ENCODE results near the gene SHB.

DNA sequence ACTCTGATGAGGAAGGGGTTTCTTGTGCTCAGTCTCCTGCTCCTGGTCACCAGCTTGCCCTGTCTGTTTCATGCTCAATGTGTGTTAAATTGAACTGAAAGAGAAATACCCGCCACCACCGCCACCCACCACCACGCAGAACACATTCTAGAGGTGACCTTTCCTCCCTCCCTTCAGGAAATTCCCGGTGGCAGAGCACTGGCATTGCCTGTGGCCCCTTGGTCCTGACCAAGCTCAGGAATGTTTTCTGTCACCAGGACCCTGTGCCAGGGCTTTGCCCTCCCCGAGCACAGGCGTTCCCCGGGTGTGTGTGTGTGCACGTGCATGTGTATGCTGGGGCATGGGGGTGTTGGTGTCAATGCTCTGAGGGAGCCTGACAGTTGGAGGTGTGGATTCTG, 154.9 kb downstream of the SHB start:
- TF ChIP-seq, protein P1, sequence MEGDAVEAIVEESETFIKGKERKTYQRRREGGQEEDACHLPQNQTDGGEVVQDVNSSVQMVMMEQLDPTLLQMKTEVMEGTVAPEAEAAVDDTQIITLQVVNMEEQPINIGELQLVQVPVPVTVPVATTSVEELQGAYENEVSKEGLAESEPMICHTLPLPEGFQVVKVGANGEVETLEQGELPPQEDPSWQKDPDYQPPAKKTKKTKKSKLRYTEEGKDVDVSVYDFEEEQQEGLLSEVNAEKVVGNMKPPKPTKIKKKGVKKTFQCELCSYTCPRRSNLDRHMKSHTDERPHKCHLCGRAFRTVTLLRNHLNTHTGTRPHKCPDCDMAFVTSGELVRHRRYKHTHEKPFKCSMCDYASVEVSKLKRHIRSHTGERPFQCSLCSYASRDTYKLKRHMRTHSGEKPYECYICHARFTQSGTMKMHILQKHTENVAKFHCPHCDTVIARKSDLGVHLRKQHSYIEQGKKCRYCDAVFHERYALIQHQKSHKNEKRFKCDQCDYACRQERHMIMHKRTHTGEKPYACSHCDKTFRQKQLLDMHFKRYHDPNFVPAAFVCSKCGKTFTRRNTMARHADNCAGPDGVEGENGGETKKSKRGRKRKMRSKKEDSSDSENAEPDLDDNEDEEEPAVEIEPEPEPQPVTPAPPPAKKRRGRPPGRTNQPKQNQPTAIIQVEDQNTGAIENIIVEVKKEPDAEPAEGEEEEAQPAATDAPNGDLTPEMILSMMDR (IDR thresholded peaks at IDR 0.05): no peak
- TF ChIP-seq EZH2phosphoT487 (IDR thresholded peaks at IDR 0.05): no peak
